Activated T-cell treated with anti-CD3 and anti-CD28 coated beads for 1 hour (primary cell): ENCODE data around the gene REEP1.
"Not testable (repeated sequence)": the region's sequence is repeated elsewhere in the genome, so short reads cannot be mapped to it uniquely, and the experiment has no call there.

Source experiments
- DNase-seq: peaks from one replicate; pipeline ENCODE4 v3.0.0-alpha.2; 2020; ENCODE audit warnings: low read depth

REEP1 gene

DNA sequence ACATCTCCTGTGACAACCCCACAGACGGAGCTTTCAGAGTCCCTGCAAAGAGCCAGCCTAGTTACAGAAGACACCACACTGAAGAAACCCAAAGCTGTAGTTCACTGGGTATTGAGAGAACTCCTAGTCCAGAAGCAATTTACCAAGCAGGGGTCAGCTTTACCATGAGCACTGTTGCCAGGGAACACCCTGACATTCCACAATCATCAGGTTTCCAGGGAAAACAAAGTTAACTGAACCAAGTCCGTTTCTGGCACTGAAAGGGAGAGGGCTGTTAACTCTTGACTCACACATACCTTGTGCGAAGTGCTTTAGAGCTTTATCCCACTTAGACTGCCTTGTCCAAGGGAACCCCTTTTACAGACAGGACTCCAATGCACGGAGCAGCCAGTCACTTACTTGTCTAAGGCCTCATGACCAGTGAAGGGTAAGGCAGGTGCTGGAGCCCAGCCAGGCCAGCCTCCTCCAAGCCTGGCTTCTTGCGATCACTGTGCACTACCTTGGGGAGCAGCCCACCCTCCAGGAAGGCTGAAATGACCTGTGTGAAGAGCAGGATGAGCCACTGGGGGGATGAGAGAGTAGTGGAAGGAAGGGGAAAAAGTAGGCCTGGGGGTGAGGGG is 53.9 kb downstream of the REEP1 start:
- DNase-seq, result no peak

DNA sequence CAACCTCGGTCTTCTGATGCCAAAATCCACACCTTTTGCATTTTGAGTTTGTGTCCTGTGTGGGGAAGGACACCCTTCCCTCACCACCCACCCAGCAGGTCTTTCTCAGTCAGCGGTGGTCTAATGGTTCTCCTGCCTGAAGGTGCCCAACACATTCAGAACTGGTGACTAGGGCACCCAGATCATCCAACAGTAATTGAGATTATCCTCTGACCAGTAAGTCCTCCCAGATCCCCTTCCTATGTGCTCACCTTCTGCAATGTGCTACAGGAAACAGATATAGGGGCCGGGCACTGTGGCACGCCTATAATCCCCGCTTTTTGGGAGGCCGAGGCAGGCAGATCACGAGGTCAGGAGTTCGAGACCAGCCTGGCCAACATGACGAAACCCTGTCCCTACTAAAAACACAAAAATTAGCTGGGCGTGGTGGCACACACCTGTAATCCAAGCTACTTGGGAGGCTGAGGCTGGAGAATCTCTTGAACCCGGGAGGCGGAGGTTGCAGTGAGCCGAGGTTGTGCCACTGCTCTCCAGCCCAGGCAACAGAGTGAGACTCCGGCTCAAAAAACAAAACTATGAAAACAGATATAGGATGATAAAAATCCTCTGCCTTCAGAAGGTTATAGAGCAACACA is 56.2 kb downstream of the REEP1 start:
- no peak for DNase-seq

DNA sequence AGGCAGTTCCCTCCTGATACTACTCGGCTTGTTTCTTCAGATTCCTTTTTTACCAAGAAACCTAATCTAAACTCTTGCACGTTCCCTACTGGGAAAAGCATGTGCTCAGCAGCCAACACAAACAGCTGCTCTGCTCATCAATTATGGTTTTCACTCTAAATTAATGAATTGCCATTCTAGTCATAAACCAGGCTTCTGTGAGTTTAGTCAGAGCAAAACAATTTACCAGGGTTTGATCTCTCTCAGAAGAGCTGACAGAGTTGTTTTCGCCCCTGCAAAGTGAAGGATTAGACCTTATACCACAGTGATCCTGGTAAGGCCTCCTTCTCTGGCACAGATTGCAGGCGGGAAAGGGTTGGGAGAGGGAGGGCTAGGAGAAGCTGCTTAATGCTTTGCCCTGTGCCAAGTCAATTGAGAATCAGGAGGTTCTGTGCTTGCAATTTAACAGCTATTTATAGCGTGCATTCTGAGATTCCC is 57.2 kb downstream of the REEP1 start:
- no peak for DNase-seq

DNA sequence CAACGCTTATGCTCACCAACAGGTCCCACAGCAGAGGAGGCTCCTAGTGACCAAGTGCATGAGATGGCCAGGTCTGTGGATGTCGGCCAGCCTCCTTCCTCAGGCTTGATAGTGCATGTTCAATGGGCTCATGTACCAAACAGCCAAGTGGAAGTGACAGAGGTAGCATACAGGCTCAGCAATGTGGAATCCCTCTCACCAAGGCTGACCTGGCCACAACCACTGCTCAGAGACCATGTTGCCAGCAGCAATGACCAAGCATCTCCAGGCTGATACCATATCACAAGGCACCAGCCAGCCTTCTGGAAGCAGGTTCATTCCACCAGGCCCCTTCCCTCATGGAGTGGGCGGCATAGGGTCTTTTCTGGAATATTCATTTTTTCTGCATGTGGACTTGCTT is 61.5 kb downstream of the REEP1 start:
- no peak for DNase-seq

DNA sequence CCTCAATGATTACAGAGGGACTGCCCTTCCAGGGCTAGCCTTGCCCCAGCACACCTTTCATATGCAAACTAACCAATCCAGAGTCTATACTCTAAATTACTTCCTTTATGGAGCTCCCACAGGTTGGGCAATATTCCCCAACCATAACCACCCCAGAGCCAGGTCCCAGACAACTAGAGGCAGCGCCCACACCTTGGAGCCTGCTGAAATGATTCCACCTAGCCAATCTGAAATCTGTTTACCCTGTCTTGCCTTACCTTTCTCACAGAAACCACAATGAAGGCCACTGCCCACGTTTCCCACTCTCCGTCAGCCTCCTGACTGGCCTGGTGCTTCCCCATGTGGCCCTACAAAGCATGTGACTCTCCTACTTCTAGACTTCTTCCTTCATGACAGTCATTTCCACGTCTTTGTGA is 62.0 kb downstream of the REEP1 start:
- DNase-seq, result no peak

DNA sequence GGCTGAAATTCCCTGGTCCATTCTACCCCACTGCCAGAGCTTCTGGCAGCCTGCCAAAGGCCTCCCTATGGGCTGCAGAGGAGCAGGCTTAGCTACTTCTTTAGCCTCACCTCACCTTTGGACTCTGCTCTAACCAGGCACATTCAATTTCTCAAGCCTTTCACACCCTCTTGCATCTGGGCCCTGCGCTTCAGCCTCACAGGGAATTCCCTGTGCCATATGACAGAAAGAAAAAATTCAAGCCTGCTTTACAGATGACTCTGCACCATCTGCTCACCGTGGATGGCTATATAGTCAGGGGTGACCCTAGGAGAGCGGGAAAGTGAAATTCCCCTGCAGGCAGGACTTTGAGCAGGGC is 62.5 kb downstream of the REEP1 start:
- DNase-seq, result no peak

DNA sequence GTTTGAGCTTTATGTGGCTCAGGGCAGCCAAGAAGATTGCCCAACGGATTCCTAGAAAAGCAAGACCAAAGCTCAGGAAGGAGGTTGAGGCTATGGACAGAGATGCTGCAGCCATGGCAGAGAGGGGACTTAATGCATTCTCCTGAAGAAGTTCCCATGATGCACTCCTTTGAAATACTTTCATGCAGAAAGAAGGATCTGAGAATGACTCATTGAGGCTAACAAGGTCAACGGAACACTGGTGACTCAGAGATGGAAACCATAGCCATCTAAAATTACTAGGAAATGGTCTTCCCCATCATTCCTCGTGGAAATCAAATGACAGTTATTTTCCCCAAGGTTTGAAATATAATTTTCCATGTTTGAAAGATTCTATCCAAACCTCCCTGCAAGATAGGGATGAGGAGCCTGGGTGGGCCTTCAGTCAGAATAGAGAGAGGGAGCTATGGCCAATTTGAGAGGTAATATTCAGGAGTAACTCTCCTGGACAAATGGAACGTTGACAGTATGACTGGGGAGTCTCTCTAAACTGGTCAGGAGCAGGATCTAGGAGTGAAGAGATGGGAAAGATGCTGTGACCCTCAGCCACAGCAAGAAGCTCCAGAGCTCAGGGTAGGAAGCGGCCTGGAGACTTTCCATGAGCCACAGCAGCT is 63.0 kb downstream of the REEP1 start:
- no peak for DNase-seq

DNA sequence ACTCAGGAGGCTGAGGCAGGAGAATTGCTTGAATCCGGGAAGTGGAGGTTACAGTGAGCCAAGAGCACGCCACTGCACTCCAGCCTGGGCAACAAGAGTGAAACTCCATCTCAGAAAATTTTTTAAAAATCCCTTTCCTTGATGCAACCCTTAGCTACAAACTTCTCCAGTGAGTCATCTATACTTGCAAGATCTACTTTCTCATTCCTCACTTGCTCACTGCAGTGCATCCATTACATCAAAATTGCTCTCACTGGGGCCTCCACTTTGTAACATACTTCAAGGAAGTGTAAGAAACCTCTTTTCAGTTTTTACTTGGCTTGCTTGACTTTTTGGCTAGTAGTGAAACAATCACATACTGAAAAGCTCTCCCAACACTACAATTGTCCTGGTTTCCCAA is 65.3 kb downstream of the REEP1 start:
- DNase-seq, result no peak

DNA sequence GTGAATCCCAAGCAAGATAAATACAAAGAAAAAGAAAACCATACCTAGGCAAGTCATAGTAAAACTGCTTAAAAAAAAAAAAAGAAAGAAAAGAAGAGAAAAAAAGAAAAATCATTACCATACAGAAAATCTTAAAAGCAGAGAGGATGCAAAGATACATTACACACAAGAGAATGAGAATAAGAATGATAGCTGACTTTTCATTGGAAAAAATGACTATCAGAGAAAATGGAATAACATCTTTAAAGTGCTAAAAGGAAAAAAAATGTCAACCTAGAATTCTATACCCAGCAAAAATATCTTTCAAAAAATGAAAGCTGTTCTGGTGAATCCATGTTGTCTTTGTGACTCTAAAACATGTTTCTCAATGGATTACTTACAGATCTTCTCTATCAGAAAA is 66.2 kb downstream of the REEP1 start:
- no peak for DNase-seq

DNA sequence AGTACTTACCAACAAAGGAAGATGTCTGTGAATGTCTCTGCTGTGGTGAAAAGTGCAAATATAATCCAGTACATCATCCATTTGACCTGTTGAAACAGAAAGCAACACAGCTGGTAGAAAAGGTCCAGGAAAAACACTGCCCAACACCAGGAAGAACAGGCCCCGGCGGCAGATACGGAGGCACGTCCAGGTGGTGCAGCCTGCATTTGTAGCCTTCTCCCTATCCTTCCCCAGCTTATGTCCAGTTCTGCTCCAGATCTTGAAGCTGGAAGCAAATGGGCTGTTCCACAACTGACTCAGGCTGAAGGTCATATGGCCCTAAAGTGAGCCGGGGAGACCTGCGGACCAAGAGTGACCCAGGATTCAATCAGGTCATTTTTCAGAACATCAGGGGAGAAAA is 73.5 kb downstream of the REEP1 start:
- DNase-seq, result no peak

DNA sequence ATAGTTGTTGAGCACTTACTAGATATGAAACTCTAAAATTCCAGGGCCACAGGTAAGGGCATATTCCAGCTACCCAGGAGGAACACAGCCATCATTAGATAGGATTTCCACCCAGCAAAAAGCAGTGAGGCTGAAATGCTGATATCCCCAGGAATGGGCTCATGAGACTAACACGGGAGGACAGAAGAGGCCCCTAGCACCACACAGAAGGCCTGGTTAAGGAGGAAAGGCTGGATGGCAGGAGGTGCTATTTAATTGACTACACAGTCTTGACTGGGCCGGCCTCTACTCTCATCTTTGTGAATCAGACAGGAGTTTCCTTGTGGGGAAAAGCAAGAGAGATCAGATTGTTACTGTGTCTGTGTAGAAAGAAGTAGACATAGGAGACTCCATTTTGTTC is 76.4 kb downstream of the REEP1 start:
- DNase-seq, result no peak

DNA sequence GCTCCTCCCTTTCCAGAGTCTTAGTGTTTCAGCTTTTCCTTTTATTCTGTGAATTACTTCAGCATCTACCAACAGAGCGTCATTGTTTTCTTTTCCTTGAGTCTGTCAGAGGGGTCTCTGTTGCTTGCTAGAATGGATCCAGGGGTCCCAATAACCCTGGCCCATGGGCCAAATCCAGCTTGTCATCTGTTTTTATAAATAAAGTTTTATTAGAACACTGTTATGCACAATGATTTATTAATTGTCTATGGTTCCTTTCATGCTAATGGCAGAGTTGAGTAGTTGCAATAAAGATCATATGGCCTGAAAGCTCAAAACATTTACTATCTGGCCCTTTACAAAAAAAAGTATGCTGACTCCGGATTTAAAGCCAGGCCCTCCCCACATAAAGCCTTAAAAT is 79.3 kb downstream of the REEP1 start:
- DNase-seq, result no peak

DNA sequence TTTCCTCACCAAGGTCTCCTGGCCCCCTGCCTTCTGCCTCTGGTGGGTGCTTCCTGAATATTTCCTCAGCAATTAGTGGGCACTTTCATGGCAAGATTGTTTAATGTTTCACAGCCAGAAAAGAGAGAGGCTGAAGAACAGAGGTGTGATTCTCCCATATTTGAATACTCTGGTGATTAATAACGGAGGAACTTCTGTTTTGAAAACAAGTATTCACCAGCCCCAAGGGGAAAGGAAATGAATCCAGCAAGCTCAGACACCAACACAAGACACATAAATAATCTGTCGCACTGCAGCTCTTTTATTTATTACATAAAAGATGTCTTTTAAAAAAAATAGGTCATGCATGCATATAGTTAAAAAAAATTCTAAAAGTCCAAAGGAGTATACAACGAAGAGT is 80.4 kb downstream of the REEP1 start:
- DNase-seq, result no peak

DNA sequence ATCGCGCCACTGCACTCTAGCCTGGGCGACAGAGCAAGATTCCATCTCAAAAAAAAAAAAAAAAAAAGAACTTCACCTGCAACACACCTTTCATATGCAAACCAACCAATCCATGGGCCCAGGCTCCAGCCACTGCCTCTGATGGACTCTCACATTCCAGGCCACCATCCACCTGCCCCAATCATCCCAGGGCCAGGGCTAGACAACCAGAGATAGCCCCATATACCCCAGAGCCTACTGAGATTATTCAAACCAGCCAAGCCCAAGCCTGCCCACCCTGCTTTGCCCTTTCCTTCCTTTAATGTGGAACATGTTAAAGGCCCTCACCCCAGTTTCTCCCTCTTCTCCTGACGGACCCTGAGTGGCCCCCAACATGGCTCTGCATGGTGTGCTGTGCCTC is 81.1 kb downstream of the REEP1 start:
- DNase-seq, result no peak

DNA sequence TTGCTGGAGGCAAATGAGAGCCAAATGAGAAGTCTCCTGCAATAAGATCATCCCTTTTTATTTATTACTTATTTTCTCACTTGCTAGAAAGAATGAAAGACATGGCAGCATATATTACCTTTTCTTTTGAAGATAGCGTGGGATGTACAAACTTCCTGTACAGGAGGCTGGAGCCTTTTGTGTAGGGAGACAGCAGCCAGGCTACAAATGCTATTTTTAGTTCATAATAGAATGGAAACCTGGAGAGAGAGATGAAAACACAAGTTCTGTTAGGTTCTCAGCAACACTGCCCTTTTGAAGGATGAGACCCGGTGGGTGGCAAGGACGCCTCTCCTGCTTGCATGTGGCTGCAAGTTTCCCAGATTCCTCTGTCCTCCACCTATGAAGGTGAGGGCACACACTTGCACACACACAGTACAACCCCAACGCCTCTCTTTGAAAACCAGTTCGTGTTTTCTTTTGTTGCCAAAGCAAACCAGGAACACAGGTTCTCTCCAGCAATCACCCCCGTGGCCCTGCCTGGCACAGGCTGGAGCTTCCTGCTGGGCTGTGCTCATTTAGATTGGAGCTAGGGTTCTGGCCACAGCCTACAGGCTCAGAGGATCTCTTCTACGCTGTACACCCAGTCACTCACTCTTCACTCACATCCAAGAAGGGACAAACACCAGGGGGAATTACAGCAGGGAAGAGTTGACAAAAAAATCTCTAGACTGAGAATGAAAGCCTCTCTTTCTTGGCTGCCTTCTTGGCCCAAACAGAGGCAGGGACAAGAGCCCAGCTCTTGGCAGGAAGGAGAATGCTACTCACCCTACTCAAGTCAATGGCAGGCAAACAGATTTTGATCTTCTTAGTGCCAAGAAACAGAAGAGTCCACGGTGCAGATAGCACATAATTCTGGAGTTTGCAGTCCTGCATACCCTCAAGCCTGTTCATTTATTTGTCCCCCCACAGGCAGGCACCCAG is 82.6 kb downstream of the REEP1 start:
- DNase-seq, result no peak

DNA sequence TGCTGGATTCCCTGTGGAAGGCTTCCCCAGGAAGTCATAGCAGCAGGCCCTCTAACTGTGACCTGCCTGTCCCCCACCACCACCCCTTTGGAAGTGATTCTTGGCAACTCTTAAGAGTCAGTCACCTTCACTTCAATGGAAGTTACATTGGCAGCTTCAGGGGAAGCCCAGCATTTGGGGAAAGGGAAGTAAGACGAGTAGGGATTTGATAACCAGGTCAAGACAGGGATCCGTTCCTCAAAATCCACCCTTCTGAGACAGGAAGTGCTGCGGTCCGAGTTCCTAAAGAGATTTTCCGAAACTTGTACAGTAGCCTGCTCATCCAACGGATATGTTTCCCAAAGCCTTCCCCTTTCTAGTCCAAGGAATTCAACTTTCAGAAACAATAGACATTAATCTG is 84.0 kb downstream of the REEP1 start:
- DNase-seq, result no peak

DNA sequence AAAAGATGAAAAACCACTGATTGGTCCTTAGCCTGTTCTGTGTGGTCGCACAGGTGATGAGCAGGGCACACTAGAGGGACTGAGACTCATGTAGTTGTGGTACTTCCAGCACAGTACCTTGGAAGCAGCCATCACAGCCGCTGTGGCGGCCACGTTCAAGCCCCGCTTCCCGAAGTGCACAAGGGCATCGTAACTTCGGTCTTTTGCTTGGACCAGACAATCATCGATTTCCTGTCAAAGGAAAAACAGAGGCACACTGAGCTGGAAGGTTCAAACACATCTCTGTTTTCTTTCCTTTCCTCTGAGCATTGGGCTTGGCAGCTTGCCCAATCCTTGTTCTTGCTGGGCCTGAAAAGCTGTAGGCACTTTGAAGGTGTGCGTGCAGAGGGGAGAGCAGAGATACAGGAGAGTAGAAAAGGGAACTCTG is 85.6 kb downstream of the REEP1 start:
- DNase-seq, result no peak

DNA sequence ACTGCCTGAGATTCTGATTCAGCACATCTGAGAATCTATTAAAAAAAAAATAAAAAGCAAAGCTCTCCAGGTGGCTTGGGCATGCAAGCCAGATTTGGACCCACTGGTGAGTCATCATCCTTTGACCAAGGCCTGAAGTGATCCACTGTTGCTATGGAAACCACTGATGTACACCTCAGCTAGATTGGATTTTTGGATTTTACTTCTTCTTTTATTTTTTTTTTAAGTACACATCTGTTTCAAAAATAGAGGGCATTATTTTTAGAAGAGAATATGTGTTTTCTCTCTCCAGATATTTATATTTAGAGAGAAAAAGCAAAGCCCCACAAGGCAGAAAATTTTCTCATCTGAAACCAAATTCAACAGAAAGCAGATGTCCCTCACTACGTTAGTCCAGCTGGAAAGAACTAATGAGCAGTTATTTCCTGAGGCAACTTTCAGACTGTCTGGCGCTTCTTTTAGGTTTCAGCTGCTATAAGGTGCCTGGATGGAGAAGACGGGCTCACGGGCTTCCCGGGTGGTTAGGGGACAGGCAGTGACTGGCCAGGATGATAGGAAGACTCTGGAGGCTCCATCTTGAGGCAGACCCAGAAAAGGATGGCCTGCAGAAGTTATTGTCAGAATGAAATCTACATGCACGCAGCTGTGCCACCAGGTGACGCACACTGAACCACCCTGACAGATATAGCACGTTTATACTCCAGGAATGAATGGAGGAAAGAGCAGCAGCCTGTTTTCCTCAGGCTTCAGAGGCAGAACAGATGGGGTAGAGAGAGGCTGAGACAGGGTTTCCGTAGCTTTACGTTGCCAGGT is 87.6 kb downstream of the REEP1 start:
- no peak for DNase-seq

DNA sequence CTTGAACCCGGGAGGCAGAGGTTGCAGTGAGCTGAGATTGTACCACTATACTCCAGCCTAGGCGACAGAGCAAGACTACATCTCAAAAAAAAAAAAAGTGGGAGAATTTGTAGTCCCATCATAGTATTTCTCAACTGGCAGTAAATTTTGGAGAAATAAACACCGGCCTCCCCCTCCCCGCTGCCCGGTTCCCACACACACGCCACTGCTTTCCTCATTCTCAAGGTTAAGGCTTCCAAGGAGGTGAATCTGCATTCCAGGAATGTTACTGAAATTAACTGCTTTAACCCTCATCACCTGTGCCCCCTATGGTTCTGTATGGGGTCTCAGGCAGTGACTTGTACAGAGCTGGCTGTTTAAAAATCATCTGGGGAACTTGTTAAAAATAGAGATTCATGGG is 88.2 kb downstream of the REEP1 start:
- DNase-seq, result no peak

DNA sequence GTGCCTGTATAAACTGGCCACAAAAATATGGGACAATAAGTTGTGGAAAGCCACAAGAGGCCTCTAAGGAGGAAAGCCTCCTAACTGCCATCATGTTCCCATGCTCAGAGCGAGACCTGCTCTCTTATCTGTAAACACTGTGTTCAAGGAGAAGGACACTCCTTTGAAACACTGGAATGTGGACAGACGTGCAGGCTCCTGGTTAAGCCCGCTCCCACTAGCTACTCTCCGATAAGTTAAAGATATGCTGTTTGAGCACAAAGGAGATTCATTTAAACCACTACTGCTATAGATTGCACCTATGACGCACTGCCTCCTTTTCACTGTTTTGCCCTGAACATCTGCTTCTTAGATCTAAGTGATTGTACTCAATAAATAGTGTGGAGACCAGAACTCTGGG is 92.2 kb downstream of the REEP1 start:
- DNase-seq, result not testable (repeated sequence)

DNA sequence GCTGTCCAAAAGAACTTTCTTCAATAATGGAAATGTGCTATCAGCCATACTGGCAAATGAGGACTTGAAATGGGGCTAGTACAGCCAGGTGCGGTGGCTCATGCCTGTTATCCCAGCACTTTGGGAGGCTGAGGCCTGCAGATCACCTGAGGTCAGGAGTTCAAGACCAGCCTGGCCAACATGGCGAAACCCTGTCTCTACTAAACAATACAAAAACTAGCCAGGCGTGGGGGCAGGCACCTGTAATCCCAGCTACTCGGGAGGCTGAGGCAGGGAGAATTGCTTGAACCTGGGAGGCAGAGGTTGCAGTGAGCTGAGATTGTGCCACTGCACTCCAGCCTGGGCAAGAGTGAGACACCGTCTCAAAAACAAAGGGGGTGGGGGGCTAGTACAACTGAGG is 92.6 kb downstream of the REEP1 start:
- not testable (repeated sequence) for DNase-seq
